ENCODE data around the gene DNAJC5G. TPM values are rescaled to one million over a fixed set of nuclear protein-coding genes. Genes with fewer than 3 reads are reported as not detected.
"Not testable (repeated sequence)": the region's sequence is repeated elsewhere in the genome, so short reads cannot be mapped to it uniquely, and the experiment has no call there.

The DNAJC5G gene
- polyA plus RNA-seq, 3 donors from 2014 or later, result not detected

- no peak overlapping the region for H3K27ac Mint-ChIP-seq
- no peaks in the 10 kb centered on the region for H3K36me3 Mint-ChIP-seq
- no peak overlapping the region for H3K4me3 Mint-ChIP-seq
- H3K27me3 Mint-ChIP-seq (ENCODE audit: low read depth in 3 of 3), result peaks cover 0 to 3% (median 2%) of the 10 kb centered on the region in 3 donors
- peaks cover 0 to 3% of the 10 kb centered on the region in 2 donors for H3K4me1 Mint-ChIP-seq
- DNase-seq, result no peak
- no peaks in the 10 kb centered on the region for H3K9me3 Mint-ChIP-seq
These were observed 23.3 kb downstream of the DNAJC5G start for GRCh38 chr2:27298391-27299080.

- not testable (repeated sequence) for H3K9me3 Mint-ChIP-seq, H3K4me3 Mint-ChIP-seq, H3K36me3 Mint-ChIP-seq, H3K27ac Mint-ChIP-seq, DNase-seq, H3K4me1 Mint-ChIP-seq
- H3K27me3 Mint-ChIP-seq (ENCODE audit: low read depth in 3 of 3), result peaks cover 0 to 14% (median 6%) of the 10 kb centered on the region in 3 donors
These were observed 25.4 kb downstream of the DNAJC5G start for GRCh38 chr2:27300606-27301005.

GRCh38 chr2:27303093-27304025 lies 28.1 kb downstream of the DNAJC5G start:
- H3K4me1 Mint-ChIP-seq, result peaks cover 0 to 7% of the 10 kb centered on the region in 2 donors
- DNase-seq, result peak; percentile 40 to 52 (median 50)
- no peak overlapping the region for H3K27ac Mint-ChIP-seq
- no peaks in the 10 kb centered on the region for H3K9me3 Mint-ChIP-seq
- H3K27me3 Mint-ChIP-seq (ENCODE audit: low read depth in 3 of 3), result peaks cover 0 to 14% (median 9%) of the 10 kb centered on the region in 3 donors
- no peaks in the 10 kb centered on the region for H3K36me3 Mint-ChIP-seq
- H3K4me3 Mint-ChIP-seq, result peak overlapping the region; percentile 40 to 75 (median 68)

- no peaks in the 10 kb centered on the region for H3K9me3 Mint-ChIP-seq
- H3K4me3 Mint-ChIP-seq, result peak overlapping the region in 3 of 5 donors; percentile 14 to 40 (median 24)
- H3K27ac Mint-ChIP-seq, result no peak overlapping the region
- H3K4me1 Mint-ChIP-seq, result peaks cover 0 to 7% of the 10 kb centered on the region in 2 donors
- H3K27me3 Mint-ChIP-seq (ENCODE audit: low read depth in 3 of 3), result peaks cover 3 to 12% (median 11%) of the 10 kb centered on the region in 3 donors
- peaks cover 5 to 8% (median 8%) of the 10 kb centered on the region in 3 donors for H3K36me3 Mint-ChIP-seq
- DNase-seq, result no peak
These were observed 29.4 kb downstream of the DNAJC5G start for GRCh38 chr2:27304488-27305240.

GRCh38 chr2:27305516-27305915 lies 30.3 kb downstream of the DNAJC5G start:
- Mint-ChIP-seq H3K27ac (no peak overlapping the region), H3K27me3 (ENCODE audit: low read depth in 3 of 3) (peaks cover 3 to 12% (median 11%) of the 10 kb centered on the region in 3 donors), H3K36me3 (peaks cover 8 to 14% (median 11%) of the 10 kb centered on the region in 3 donors), H3K4me3 (peak overlapping the region in 4 of 5 donors; percentile 12 to 44 (median 31)), H3K4me1 (peaks cover 0 to 7% of the 10 kb centered on the region in 2 donors), H3K9me3 (no peaks in the 10 kb centered on the region)
- DNase-seq, result no peak

- H3K4me1 Mint-ChIP-seq, result peaks cover 0 to 7% of the 10 kb centered on the region in 2 donors
- H3K36me3 Mint-ChIP-seq, result peaks cover 8 to 15% (median 11%) of the 10 kb centered on the region in 3 donors
- H3K9me3 Mint-ChIP-seq, result no peaks in the 10 kb centered on the region
- DNase-seq, result no peak
- H3K27me3 Mint-ChIP-seq (ENCODE audit: low read depth in 3 of 3), result peaks cover 3 to 12% (median 11%) of the 10 kb centered on the region in 3 donors
- H3K27ac Mint-ChIP-seq, result no peak overlapping the region
- H3K4me3 Mint-ChIP-seq, result peak overlapping the region; percentile 18 to 69 (median 65)
These were observed 30.9 kb downstream of the DNAJC5G start for GRCh38 chr2:27306136-27306535.

GRCh38 chr2:27306573-27307286 lies 31.5 kb downstream of the DNAJC5G start:
- DNase-seq, result peak in 2 of 3 donors; percentile 21 to 22
- peak overlapping the region; percentile 55 to 69 (median 65) for H3K4me3 Mint-ChIP-seq
- H3K27me3 Mint-ChIP-seq (ENCODE audit: low read depth in 3 of 3), result peaks cover 3 to 11% (median 11%) of the 10 kb centered on the region in 3 donors
- H3K4me1 Mint-ChIP-seq, result peaks cover 0 to 9% of the 10 kb centered on the region in 2 donors
- H3K36me3 Mint-ChIP-seq, result peaks cover 12 to 15% (median 15%) of the 10 kb centered on the region in 3 donors
- H3K27ac Mint-ChIP-seq, result no peak overlapping the region
- no peaks in the 10 kb centered on the region for H3K9me3 Mint-ChIP-seq

GRCh38 chr2:27307287-27307544 lies 32.0 kb downstream of the DNAJC5G start:
- no peak for DNase-seq
- Mint-ChIP-seq H3K27ac (no peak overlapping the region), H3K36me3 (peaks cover 12 to 15% (median 15%) of the 10 kb centered on the region in 3 donors), H3K4me1 (peaks cover 0 to 9% of the 10 kb centered on the region in 2 donors), H3K27me3 (ENCODE audit: low read depth in 3 of 3) (peaks cover 3 to 12% (median 11%) of the 10 kb centered on the region in 3 donors), H3K9me3 (no peaks in the 10 kb centered on the region), H3K4me3 (peak overlapping the region in 2 of 5 donors; percentile 25 to 63)

GRCh38 chr2:27307545-27308358 lies 32.5 kb downstream of the DNAJC5G start:
- Mint-ChIP-seq H3K27ac (no peak overlapping the region), H3K4me1 (peaks cover 0 to 8% of the 10 kb centered on the region in 2 donors), H3K27me3 (ENCODE audit: low read depth in 3 of 3) (peaks cover 3 to 12% (median 11%) of the 10 kb centered on the region in 3 donors), H3K4me3 (no peak overlapping the region), H3K9me3 (no peaks in the 10 kb centered on the region), H3K36me3 (peaks cover 12 to 15% (median 15%) of the 10 kb centered on the region in 3 donors)
- DNase-seq, result no peak

- Mint-ChIP-seq H3K4me3 (peak within 1 kb of the TSS in 2 of 5 donors; percentile 25 to 63), H3K27me3 (ENCODE audit: low read depth in 3 of 3) (peaks cover 3 to 12% (median 11%) of the 10 kb centered on the region in 3 donors), H3K27ac (no peak within 1 kb of the TSS), H3K4me1 (peaks cover 0 to 6% of the 10 kb centered on the region in 2 donors), H3K36me3 (peaks cover 12 to 15% (median 15%) of the 10 kb centered on the region in 3 donors), H3K9me3 (no peaks in the 10 kb centered on the region)
- DNase-seq, result no peak
These were observed 33.2 kb downstream of the DNAJC5G start, which contains the start of gene UCN for GRCh38 chr2:27308359-27308881. UCN (minus strand) TSS chr2:27308445; CDS start chr2:27307895, 550 bp downstream.

GRCh38 chr2:27309651-27310050 lies 34.4 kb downstream of the DNAJC5G start:
- no peak for DNase-seq
- H3K27me3 Mint-ChIP-seq (ENCODE audit: low read depth in 3 of 3), result peaks cover 3 to 11% (median 7%) of the 10 kb centered on the region in 3 donors
- H3K27ac Mint-ChIP-seq, result no peak overlapping the region
- H3K36me3 Mint-ChIP-seq, result peaks cover 12 to 15% (median 15%) of the 10 kb centered on the region in 3 donors
- H3K4me3 Mint-ChIP-seq, result no peak overlapping the region
- peaks cover 0 to 7% of the 10 kb centered on the region in 2 donors for H3K4me1 Mint-ChIP-seq
- H3K9me3 Mint-ChIP-seq, result no peaks in the 10 kb centered on the region

GRCh38 chr2:27312152-27312551 lies 36.9 kb downstream of the DNAJC5G start:
- Mint-ChIP-seq H3K27me3 (ENCODE audit: low read depth in 3 of 3) (peaks cover 0 to 5% (median 3%) of the 10 kb centered on the region in 3 donors), H3K4me3 (no peak overlapping the region), H3K36me3 (peaks cover 12 to 15% (median 15%) of the 10 kb centered on the region in 3 donors), H3K9me3 (no peaks in the 10 kb centered on the region), H3K4me1 (peaks cover 0 to 5% of the 10 kb centered on the region in 2 donors), H3K27ac (no peak overlapping the region)
- no peak for DNase-seq

All from immature natural killer cell (primary cell).